H9 (cell line): ENCODE data around the gene KLHDC8A. TPM values are rescaled to one million over a fixed set of nuclear protein-coding genes. Genes with fewer than 3 reads are reported as not detected.

Source experiments
- DNase-seq: peaks from one replicate; pipeline ENCODE4 v3.0.0-alpha.2; 2017
- H2AFZ ChIP-seq: one replicate; pipeline ENCODE4 v1.6.1; 2013; ENCODE audit warnings: mild to moderate bottlenecking, low read length, control low read depth, moderate library complexity
- H2AK5ac ChIP-seq: 2 replicates; pipeline ENCODE4 v1.6.1; 2013; ENCODE audit warnings: low read length, control low read depth, mixed read lengths; ENCODE audit not compliant: insufficient read length
- H2BK120ac ChIP-seq: one replicate; pipeline ENCODE4 v1.6.1; 2013; ENCODE audit warnings: low read depth, mild to moderate bottlenecking, low read length, control low read depth, inconsistent platforms; ENCODE audit not compliant: poor library complexity, severe bottlenecking
- H2BK12ac ChIP-seq: 2 replicates; pipeline ENCODE4 v1.6.1; 2013; ENCODE audit warnings: low read length, control low read depth, mixed read lengths, low read depth; ENCODE audit not compliant: insufficient read length
- H2BK15ac ChIP-seq: 2 replicates; pipeline ENCODE4 v1.6.1; 2013; ENCODE audit warnings: low read depth, low read length, control low read depth
- H2BK20ac ChIP-seq: one replicate; pipeline ENCODE4 v1.6.1; 2013; ENCODE audit warnings: low read depth, mild to moderate bottlenecking, low read length, control low read depth, inconsistent platforms; ENCODE audit not compliant: poor library complexity, severe bottlenecking
- H2BK5ac ChIP-seq: 2 replicates; pipeline ENCODE4 v1.6.1; 2013; ENCODE audit warnings: low read length, control low read depth, mixed read lengths; ENCODE audit not compliant: insufficient read length
- H3K14ac ChIP-seq: 2 replicates; pipeline ENCODE4 v1.6.1; 2013; ENCODE audit warnings: low read length, control low read depth; ENCODE audit not compliant: insufficient read depth
- H3K18ac ChIP-seq: 2 replicates; pipeline ENCODE4 v1.6.1; 2013; ENCODE audit warnings: low read depth, mild to moderate bottlenecking, mixed read lengths, low read length, control low read depth; ENCODE audit not compliant: insufficient read length
- H3K23ac ChIP-seq: 2 replicates; pipeline ENCODE4 v1.6.1; 2013; ENCODE audit warnings: low read length, control low read depth, mixed read lengths, low read depth; ENCODE audit not compliant: insufficient read length
- H3K23me2 ChIP-seq: 2 replicates; pipeline ENCODE4 v1.6.1; 2013; ENCODE audit warnings: low read depth, mild to moderate bottlenecking, mixed read lengths, low read length, control low read depth; ENCODE audit not compliant: insufficient read length, poor library complexity, severe bottlenecking
- H3K27ac ChIP-seq: 2 replicates; pipeline ENCODE4 v1.5.1; 2013; ENCODE audit warnings: low read length, control low read depth, mixed read lengths, low read depth; ENCODE audit not compliant: insufficient read length
- H3K27me3 ChIP-seq: 2 replicates; pipeline ENCODE4 v1.6.1; 2013; ENCODE audit warnings: low read length, control low read depth, inconsistent platforms; ENCODE audit not compliant: insufficient read depth
- H3K4ac ChIP-seq: 2 replicates; pipeline ENCODE4 v1.6.1; 2013; ENCODE audit warnings: low read depth, mild to moderate bottlenecking, control low read depth, inconsistent platforms, low read length, moderate library complexity
- H3K4me1 ChIP-seq: 2 replicates; pipeline ENCODE4 v1.6.1; 2013; ENCODE audit warnings: low read length, control low read depth, inconsistent platforms; ENCODE audit not compliant: insufficient read depth
- H3K4me2 ChIP-seq: 2 replicates; pipeline ENCODE4 v1.6.1; 2013; ENCODE audit warnings: low read length, control low read depth, mixed read lengths; ENCODE audit not compliant: insufficient read length, insufficient read depth
- H3K56ac ChIP-seq: 2 replicates; pipeline ENCODE4 v1.6.1; 2013; ENCODE audit warnings: low read depth, mild to moderate bottlenecking, mixed read lengths, low read length, control low read depth; ENCODE audit not compliant: insufficient read length
- H3K79me1 ChIP-seq: 2 replicates; pipeline ENCODE4 v1.6.1; 2013; ENCODE audit warnings: low read depth, mild to moderate bottlenecking, moderate library complexity, low read length, control low read depth, inconsistent platforms; ENCODE audit not compliant: insufficient read depth, poor library complexity, severe bottlenecking
- H3K79me2 ChIP-seq: 2 replicates; pipeline ENCODE4 v1.6.1; 2013; ENCODE audit warnings: low read length, control low read depth, inconsistent platforms; ENCODE audit not compliant: insufficient read depth
- H3K9ac ChIP-seq: 2 replicates; pipeline ENCODE4 v1.6.1; 2013; ENCODE audit warnings: low read length, control low read depth, mixed read lengths; ENCODE audit not compliant: insufficient read length; ENCODE audit errors: extremely low read depth
- H3K9me3 ChIP-seq: one replicate; pipeline ENCODE4 v1.6.1; 2013; ENCODE audit warnings: low read depth, low read length, inconsistent platforms; ENCODE audit not compliant: control insufficient read depth
- H3T11ph ChIP-seq: one replicate; pipeline ENCODE4 v1.6.1; 2013; ENCODE audit warnings: mild to moderate bottlenecking, low read length, control low read depth, inconsistent platforms
- H4K20me1 ChIP-seq: one replicate; pipeline ENCODE4 v1.6.1; 2013; ENCODE audit not compliant: control insufficient read depth, insufficient read length, insufficient read depth
- H4K5ac ChIP-seq: 2 replicates; pipeline ENCODE4 v1.6.1; 2013; ENCODE audit warnings: low read depth, mild to moderate bottlenecking, mixed read lengths, low read length, control low read depth; ENCODE audit not compliant: insufficient read length
- H4K8ac ChIP-seq: replicated peaks from 2 replicates; pipeline ENCODE4 v1.6.1; 2013; ENCODE audit warnings: low read length, control low read depth, mixed read lengths, low read depth; ENCODE audit not compliant: insufficient read length
- H4K91ac ChIP-seq: 2 replicates; pipeline ENCODE4 v1.6.1; 2013; ENCODE audit warnings: low read depth, mild to moderate bottlenecking, moderate library complexity, mixed read lengths, low read length, control low read depth; ENCODE audit not compliant: insufficient read length
- H3K27ac Mint-ChIP-seq, 3 experiments: 2 replicates in 2 of 3; 3 replicates in 1 of 3; pipeline ENCODE4 v1.8.0; 2020 to 2021; ENCODE audit warnings: mixed read lengths in 3 of 3, mild to moderate bottlenecking in 1 of 3, moderate library complexity in 1 of 3
- H3K27me3 Mint-ChIP-seq: 2 replicates; pipeline ENCODE4 v1.8.0; 2021; ENCODE audit warnings: low read depth, mild to moderate bottlenecking, moderate library complexity, mixed read lengths
- H3K36me3 Mint-ChIP-seq, 3 experiments: 2 replicates in 2 of 3; 3 replicates in 1 of 3; pipeline ENCODE4 v1.8.0; 2020 to 2021; ENCODE audit warnings: low read depth in 3 of 3, mixed read lengths in 3 of 3; ENCODE audit not compliant: insufficient read depth in 1 of 3
- H3K4me1 Mint-ChIP-seq, 2 experiments: 2 replicates each; pipeline ENCODE4 v1.8.0; 2020; ENCODE audit warnings: mixed read lengths in 2 of 2
- H3K4me3 Mint-ChIP-seq, 2 experiments: 2 replicates in 1 of 2; 3 replicates in 1 of 2; pipeline ENCODE4 v1.8.0; 2020 to 2021; ENCODE audit warnings: mild to moderate bottlenecking in 2 of 2, mixed read lengths in 2 of 2, moderate library complexity in 1 of 2
- H3K9me3 Mint-ChIP-seq, 2 experiments: 2 replicates in 1 of 2; 3 replicates in 1 of 2; pipeline ENCODE4 v1.8.0; 2020; ENCODE audit warnings: mild to moderate bottlenecking in 2 of 2, mixed read lengths in 2 of 2, moderate library complexity in 1 of 2
- WGBS: extraction: QIAGEN DNeasy Blood & Tissue Kit; methylation state at CpG from one replicate; pipeline ENCODE4 v1.1.7; 2013; ENCODE audit warnings: missing lambda C conversion rate, low lambda C conversion rate, mixed read lengths; ENCODE audit not compliant: insufficient read length; ENCODE audit errors: extremely low coverage; 5-methylcytosine and 5-hydroxymethylcytosine counted together
- total RNA-seq: library from RNA; stranded (reverse); gene quantifications from 2 replicates; pipeline ENCODE4 v1.2.1, GENCODE V29; 2021
- TF ChIP-seq, protein P1 (sequence below): fragments of 200-600 bp; sonication (generic); conservative IDR thresholded peaks from 3 replicates; pipeline ENCODE4 v1.8.0; 2021; ENCODE audit warnings: antibody characterized with exemption, mild to moderate bottlenecking

The KLHDC8A gene
- total RNA-seq, 1 experiment from 2014 or later = 0.96 TPM

DNA sequence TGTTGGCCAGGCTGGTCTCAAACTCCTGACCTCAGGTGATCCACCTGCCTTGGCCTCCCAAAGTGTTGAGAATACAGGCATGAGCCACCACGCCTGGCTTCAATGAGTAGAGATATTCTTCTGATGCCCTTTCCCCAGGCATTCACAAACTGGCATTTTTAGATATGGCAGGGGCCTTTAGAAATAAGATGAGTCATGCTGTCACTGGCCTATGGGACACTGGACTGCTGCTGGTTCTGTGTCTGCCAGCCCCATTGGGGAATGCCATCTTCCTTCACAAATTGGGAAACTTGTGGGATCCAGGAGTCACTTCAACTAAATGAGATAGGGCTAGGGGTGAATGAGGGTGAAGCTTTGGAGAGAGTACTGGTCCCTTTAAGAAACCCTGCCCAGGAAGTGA is 16.0 kb downstream of the KLHDC8A start:
- Mint-ChIP-seq H3K9me3 (no peaks in the 10 kb centered on the region), H3K36me3 (peaks cover 0 to 2% (median 0%) of the 10 kb centered on the region in 3 experiments; a peak in 2 of 7 replicates), H3K27ac (no peak overlapping the region), H3K4me1 (peaks cover 41% of the 10 kb centered on the region in 2 experiments), H3K4me3 (no peak overlapping the region), H3K27me3 (peaks cover 62% of the 10 kb centered on the region)
- H3K79me1 ChIP-seq = no peaks in the 10 kb centered on the region
- H2BK20ac ChIP-seq = no peak overlapping the region
- no peak overlapping the region for H3K9ac ChIP-seq
- H4K20me1 ChIP-seq = no peaks in the 10 kb centered on the region
- no peak overlapping the region for H3K4ac ChIP-seq
- no peak for DNase-seq
- H3K27ac ChIP-seq = no peak overlapping the region
- no peak overlapping the region for H3K23ac ChIP-seq
- H4K5ac ChIP-seq = no peak overlapping the region
- H3K4me1 ChIP-seq = peaks cover 7% of the 10 kb centered on the region
- no peak overlapping the region for H3T11ph ChIP-seq
- TF ChIP-seq, protein P1, sequence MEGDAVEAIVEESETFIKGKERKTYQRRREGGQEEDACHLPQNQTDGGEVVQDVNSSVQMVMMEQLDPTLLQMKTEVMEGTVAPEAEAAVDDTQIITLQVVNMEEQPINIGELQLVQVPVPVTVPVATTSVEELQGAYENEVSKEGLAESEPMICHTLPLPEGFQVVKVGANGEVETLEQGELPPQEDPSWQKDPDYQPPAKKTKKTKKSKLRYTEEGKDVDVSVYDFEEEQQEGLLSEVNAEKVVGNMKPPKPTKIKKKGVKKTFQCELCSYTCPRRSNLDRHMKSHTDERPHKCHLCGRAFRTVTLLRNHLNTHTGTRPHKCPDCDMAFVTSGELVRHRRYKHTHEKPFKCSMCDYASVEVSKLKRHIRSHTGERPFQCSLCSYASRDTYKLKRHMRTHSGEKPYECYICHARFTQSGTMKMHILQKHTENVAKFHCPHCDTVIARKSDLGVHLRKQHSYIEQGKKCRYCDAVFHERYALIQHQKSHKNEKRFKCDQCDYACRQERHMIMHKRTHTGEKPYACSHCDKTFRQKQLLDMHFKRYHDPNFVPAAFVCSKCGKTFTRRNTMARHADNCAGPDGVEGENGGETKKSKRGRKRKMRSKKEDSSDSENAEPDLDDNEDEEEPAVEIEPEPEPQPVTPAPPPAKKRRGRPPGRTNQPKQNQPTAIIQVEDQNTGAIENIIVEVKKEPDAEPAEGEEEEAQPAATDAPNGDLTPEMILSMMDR = no peak
- H3K14ac ChIP-seq = no peak overlapping the region
- no peak overlapping the region for H2BK12ac ChIP-seq
- no CpG with 5 or more reads among the region's 1 CpG for WGBS
- no peak overlapping the region for H3K4me2 ChIP-seq
- H4K8ac ChIP-seq = no peak overlapping the region
- no peak overlapping the region for H2BK5ac ChIP-seq
- no peak overlapping the region for H4K91ac ChIP-seq
- H2BK15ac ChIP-seq = no peak overlapping the region
- no peaks in the 10 kb centered on the region for H3K79me2 ChIP-seq
- H3K23me2 ChIP-seq = peaks cover 4% of the 10 kb centered on the region
- H3K27me3 ChIP-seq = peaks cover 12% of the 10 kb centered on the region; the same call in 1 of the 2 replicates
- no peak overlapping the region for H2BK120ac ChIP-seq
- H2AFZ ChIP-seq = no peak overlapping the region
- H2AK5ac ChIP-seq = no peak overlapping the region
- H3K56ac ChIP-seq = no peak overlapping the region
- no peak overlapping the region for H3K18ac ChIP-seq
- H3K9me3 ChIP-seq = no peaks in the 10 kb centered on the region
